ENCODE results near the gene ATF7IP.

DNA sequence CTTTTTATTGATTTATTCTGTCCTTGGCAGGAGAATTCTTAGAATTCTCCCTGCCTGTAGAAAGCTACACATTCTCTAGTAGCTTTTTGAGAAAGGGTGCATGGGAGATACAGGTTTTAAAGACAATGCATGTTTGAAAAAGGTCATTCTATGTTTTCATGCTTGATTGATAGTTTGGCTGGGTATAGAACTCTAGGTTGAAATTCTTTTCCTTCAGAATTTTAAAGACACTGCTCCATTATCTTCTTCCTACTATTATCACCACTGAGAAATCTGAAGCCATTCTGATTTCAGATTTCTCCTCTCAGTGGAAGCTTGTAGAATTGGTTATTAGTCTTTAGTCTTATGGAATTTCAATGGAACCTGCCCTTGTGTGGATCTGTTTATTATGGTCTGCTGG is 14.0 kb downstream of the ATF7IP start:
- TF ChIP-seq, protein P1, sequence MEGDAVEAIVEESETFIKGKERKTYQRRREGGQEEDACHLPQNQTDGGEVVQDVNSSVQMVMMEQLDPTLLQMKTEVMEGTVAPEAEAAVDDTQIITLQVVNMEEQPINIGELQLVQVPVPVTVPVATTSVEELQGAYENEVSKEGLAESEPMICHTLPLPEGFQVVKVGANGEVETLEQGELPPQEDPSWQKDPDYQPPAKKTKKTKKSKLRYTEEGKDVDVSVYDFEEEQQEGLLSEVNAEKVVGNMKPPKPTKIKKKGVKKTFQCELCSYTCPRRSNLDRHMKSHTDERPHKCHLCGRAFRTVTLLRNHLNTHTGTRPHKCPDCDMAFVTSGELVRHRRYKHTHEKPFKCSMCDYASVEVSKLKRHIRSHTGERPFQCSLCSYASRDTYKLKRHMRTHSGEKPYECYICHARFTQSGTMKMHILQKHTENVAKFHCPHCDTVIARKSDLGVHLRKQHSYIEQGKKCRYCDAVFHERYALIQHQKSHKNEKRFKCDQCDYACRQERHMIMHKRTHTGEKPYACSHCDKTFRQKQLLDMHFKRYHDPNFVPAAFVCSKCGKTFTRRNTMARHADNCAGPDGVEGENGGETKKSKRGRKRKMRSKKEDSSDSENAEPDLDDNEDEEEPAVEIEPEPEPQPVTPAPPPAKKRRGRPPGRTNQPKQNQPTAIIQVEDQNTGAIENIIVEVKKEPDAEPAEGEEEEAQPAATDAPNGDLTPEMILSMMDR (IDR thresholded peaks at IDR 0.05; ENCODE audit: low read depth, low read length), result no peak
- no peak for TF ChIP-seq EZH2phosphoT487 (IDR thresholded peaks at IDR 0.05; ENCODE audit: low read depth)

Data from OCI-LY3 (cell line).